HepG2 (cell line): ENCODE results near the gene CTNNBL1. TPM values are rescaled to one million over a fixed set of nuclear protein-coding genes. Genes with fewer than 3 reads are reported as not detected.

ENCODE experiments used
- AGO2 ChIP-seq: fragments of 200-400 bp; formaldehyde crosslinking; optimal IDR thresholded peaks from 2 replicates; pipeline ENCODE3; 2017; ENCODE audit warnings: mild to moderate bottlenecking, low read depth, low read length, moderate library complexity
- ATF7 ChIP-seq, 2 experiments: fragments of 450-650 bp in 1 of 2; sonication (generic) in 1 of 2; formaldehyde crosslinking in 1 of 2; IDR thresholded peaks; 2 replicates each; pipeline versions ENCODE4 v1.4.0 to v1.6.1; 2016 to 2020; ENCODE audit warnings: antibody characterized with exemption in 1 of 2, mild to moderate bottlenecking in 1 of 2, missing genetic modification reagents in 1 of 2
- CC2D1A ChIP-seq: sonication (generic); formaldehyde crosslinking; IDR thresholded peaks from 2 replicates; pipeline ENCODE4 v1.8.1; 2023; ENCODE audit warnings: mild to moderate bottlenecking, missing genetic modification reagents
- CEBPB ChIP-seq: IDR thresholded peaks from 2 replicates; pipeline ENCODE4 v1.6.1; 2011; ENCODE audit warnings: low read depth, low read length, improper control_type of control experiment, borderline replicate concordance
- EED ChIP-seq: sonication (generic); formaldehyde crosslinking; IDR thresholded peaks from 2 replicates; pipeline ENCODE4 v1.5.0; 2020; ENCODE audit warnings: mild to moderate bottlenecking, missing genetic modification reagents
- FOXC1 ChIP-seq: sonication (generic); formaldehyde crosslinking; IDR thresholded peaks from 2 replicates; pipeline ENCODE4 v1.8.0; 2022; ENCODE audit warnings: mild to moderate bottlenecking, missing genetic modification reagents, borderline replicate concordance
- GATAD2A ChIP-seq: IDR thresholded peaks from 2 replicates; pipeline ENCODE4 v1.6.1; 2016
- GZF1 ChIP-seq: sonication (generic); formaldehyde crosslinking; IDR thresholded peaks from 2 replicates; pipeline ENCODE4 v1.5.1; 2020; ENCODE audit warnings: mild to moderate bottlenecking, missing genetic modification reagents
- MEIS1 ChIP-seq: sonication (generic); formaldehyde crosslinking; IDR thresholded peaks from 2 replicates; pipeline ENCODE4 v1.9.0; 2021; ENCODE audit warnings: mild to moderate bottlenecking, missing genetic modification reagents, moderate library complexity, borderline replicate concordance
- MIXL1 ChIP-seq: IDR thresholded peaks from 2 replicates; pipeline ENCODE4 v1.6.1; 2016
- NFATC3 ChIP-seq: sonication (generic); formaldehyde crosslinking; IDR thresholded peaks from 2 replicates; pipeline ENCODE4 v1.5.1; 2020; ENCODE audit warnings: mild to moderate bottlenecking, missing genetic modification reagents
- RXRA ChIP-seq: sonication (generic); formaldehyde crosslinking; IDR thresholded peaks from 2 replicates; pipeline ENCODE4 v1.5.1; 2020; ENCODE audit warnings: missing genetic modification reagents
- SNAPC2 ChIP-seq: sonication (generic); formaldehyde crosslinking; IDR thresholded peaks from 2 replicates; pipeline ENCODE4 v1.8.1; 2022; ENCODE audit warnings: mild to moderate bottlenecking, missing genetic modification reagents
- SRSF4 ChIP-seq: fragments of 200-400 bp; formaldehyde crosslinking; IDR thresholded peaks from one replicate; pipeline ENCODE4 v1.6.1; 2018; ENCODE audit warnings: mild to moderate bottlenecking, low read depth, low read length, moderate library complexity; ENCODE audit not compliant: poor library complexity, severe bottlenecking
- TCF7 ChIP-seq: sonication (generic); IDR thresholded peaks from 2 replicates; pipeline ENCODE4 v1.6.1; 2016; ENCODE audit warnings: antibody characterized with exemption, low read depth
- YEATS2 ChIP-seq: sonication (generic); formaldehyde crosslinking; IDR thresholded peaks from 2 replicates; pipeline ENCODE4 v1.4.0; 2020; ENCODE audit warnings: missing genetic modification reagents, borderline replicate concordance
- ZNF225 ChIP-seq: sonication (generic); formaldehyde crosslinking; IDR thresholded peaks from 2 replicates; pipeline ENCODE4 v1.4.0; 2020; ENCODE audit warnings: mild to moderate bottlenecking, missing genetic modification reagents
- ZNF292 ChIP-seq: sonication (generic); formaldehyde crosslinking; IDR thresholded peaks from 2 replicates; pipeline ENCODE4 v1.8.1; 2022; ENCODE audit warnings: mild to moderate bottlenecking, low read depth, missing genetic modification reagents, borderline replicate concordance
- ZNF296 ChIP-seq: sonication (generic); formaldehyde crosslinking; conservative IDR thresholded peaks from 2 replicates; pipeline ENCODE4 v1.5.0; 2020; ENCODE audit warnings: mild to moderate bottlenecking, missing genetic modification reagents
- ZNF367 ChIP-seq: sonication (generic); formaldehyde crosslinking; IDR thresholded peaks from 2 replicates; pipeline ENCODE4 v1.4.0; 2020; ENCODE audit warnings: missing genetic modification reagents, borderline replicate concordance
- ZNF776 ChIP-seq: sonication (generic); formaldehyde crosslinking; IDR thresholded peaks from 2 replicates; pipeline ENCODE4 v1.4.0; 2020; ENCODE audit warnings: mild to moderate bottlenecking, missing genetic modification reagents
- polyA plus RNA-seq, 8 experiments: library from polyadenylated mRNA; depleted of rRNA in 3 of 8; stranded (reverse) in 7 of 8; unstranded in 1 of 8; fragments of >200 nt; fragmentation: Illumina TruSeq in 4 of 8; extraction: Trizol in 4 of 8; gene quantifications; 2 replicates each; pipeline versions ENCODE4 v1.2.1 to v1.2.3, GENCODE V29; 2011 to 2016; ENCODE audit warnings: low read depth in 4 of 8, missing spikeins in 1 of 8, mixed read lengths in 1 of 8; ENCODE audit not compliant: insufficient read depth in 1 of 8
- total RNA-seq, 5 experiments: library from RNA; depleted of rRNA; stranded (reverse); fragments of >200 nt; fragmentation: Illumina TruSeq; extraction: Trizol; gene quantifications; 2 replicates each; pipeline ENCODE4 v1.2.3, GENCODE V29; 2016; ENCODE audit warnings: low read depth in 1 of 5
- TF ChIP-seq, protein P1 (sequence below): sonication (generic); formaldehyde crosslinking; conservative IDR thresholded peaks from 2 replicates; pipeline ENCODE4 v1.8.0; 2022; ENCODE audit warnings: missing genetic modification reagents
- TF ChIP-seq, protein P2 (sequence below): sonication (generic); formaldehyde crosslinking; IDR thresholded peaks from 2 replicates; pipeline ENCODE4 v1.4.0; 2020; ENCODE audit warnings: missing genetic modification reagents
- TF ChIP-seq, protein P3 (sequence below): IDR thresholded peaks from 2 replicates; pipeline ENCODE4 v1.6.1; 2016; ENCODE audit warnings: missing compliant biosample characterization, missing genetic modification reagents, borderline replicate concordance
- TF ChIP-seq, protein P4 (sequence below): sonication (generic); formaldehyde crosslinking; IDR thresholded peaks from 2 replicates; pipeline ENCODE4 v1.8.0; 2022; ENCODE audit warnings: missing genetic modification reagents, low read depth, mild to moderate bottlenecking, borderline replicate concordance

CTNNBL1 gene
- total and polyA plus RNA-seq, 2 of the 13 experiments (the other 11 are each of a cell fraction or from before 2014, with no cell fraction given), result 49.3 to 94.6 TPM

DNA sequence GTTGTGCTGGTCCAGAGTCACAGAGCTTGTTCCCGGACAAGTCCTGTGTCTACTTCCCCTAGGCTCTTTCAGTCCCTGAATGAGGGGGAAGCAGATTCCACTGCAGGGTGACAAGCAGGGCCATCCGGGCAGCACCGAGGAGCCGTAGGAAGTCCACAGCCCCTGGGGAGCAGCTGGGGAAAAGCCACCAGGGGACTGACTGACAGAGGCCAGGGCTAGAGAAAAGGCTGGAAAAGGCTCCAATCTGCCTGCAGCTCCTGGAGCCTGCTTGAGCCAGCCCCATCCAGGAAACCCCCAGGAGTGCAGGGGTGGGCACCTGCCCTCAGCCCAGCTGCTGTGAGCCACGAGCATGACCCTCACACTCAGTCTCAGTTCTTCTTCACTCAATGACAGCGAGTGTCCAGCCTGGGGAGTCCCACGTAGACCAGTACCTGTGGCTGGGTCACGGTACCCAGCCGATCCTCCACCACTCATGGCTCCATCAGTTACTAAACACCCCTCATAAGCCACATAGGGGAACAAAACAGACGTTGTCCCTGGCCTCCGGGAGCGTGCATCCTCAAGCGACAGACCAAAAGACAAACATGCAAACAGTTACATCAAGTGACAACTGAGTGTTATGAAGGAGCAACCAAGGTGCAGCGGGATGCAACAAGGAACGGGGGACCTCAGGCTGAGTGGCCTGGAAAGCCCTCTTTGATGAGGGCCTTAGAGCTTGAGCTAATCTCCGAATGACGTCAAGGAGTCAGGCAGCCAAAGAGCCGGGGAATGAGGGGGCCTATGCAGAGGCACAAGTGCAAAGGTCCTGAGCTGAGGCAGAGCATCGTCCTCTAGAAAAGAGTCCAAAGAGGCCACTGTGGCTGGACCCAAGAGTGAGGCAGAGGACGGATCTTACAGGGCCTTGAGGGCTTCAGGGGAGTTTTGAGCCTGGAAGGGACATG is 184.3 kb downstream of the CTNNBL1 start (continued):
- TF ChIP-seq SRSF4 (no peak), MIXL1 (CRISPR knock-in tag) (no peak), TCF7 (no peak), ZNF292 (CRISPR knock-in tag) (no peak), GZF1 (no peak), ZNF225 (CRISPR knock-in tag) (no peak), EED (CRISPR knock-in tag) (0 out of 2 replicates have a peak, but pooled peaks have one; percentile 78), CC2D1A (CRISPR knock-in tag) (no peak), ZNF776 (no peak), ZNF367 (no peak), ATF7 (IDR thresholded peaks at IDR 0.05) (peak; percentile 58; the same call in 1 of the 2 replicates), ATF7 (CRISPR knock-in tag; IDR thresholded peaks at IDR 0.05) (no peak), YEATS2 (CRISPR knock-in tag) (no peak), NFATC3 (CRISPR knock-in tag) (no peak), SNAPC2 (CRISPR knock-in tag) (no peak), ZNF296 (no peak), AGO2 (peak; percentile 11), GATAD2A (CRISPR knock-in tag) (peak; percentile 51), MEIS1 (CRISPR knock-in tag) (no peak), RXRA (peak; percentile 50; the same call in 1 of the 2 replicates), CEBPB (peak; percentile 36; the same call in 1 of the 2 replicates), FOXC1 (0 out of 2 replicates have a peak, but pooled peaks have one; percentile 50)
- TF ChIP-seq, protein P1, sequence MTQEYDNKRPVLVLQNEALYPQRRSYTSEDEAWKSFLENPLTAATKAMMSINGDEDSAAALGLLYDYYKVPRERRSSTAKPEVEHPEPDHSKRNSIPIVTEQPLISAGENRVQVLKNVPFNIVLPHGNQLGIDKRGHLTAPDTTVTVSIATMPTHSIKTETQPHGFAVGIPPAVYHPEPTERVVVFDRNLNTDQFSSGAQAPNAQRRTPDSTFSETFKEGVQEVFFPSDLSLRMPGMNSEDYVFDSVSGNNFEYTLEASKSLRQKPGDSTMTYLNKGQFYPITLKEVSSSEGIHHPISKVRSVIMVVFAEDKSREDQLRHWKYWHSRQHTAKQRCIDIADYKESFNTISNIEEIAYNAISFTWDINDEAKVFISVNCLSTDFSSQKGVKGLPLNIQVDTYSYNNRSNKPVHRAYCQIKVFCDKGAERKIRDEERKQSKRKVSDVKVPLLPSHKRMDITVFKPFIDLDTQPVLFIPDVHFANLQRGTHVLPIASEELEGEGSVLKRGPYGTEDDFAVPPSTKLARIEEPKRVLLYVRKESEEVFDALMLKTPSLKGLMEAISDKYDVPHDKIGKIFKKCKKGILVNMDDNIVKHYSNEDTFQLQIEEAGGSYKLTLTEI, result no peak
- TF ChIP-seq, protein P2, sequence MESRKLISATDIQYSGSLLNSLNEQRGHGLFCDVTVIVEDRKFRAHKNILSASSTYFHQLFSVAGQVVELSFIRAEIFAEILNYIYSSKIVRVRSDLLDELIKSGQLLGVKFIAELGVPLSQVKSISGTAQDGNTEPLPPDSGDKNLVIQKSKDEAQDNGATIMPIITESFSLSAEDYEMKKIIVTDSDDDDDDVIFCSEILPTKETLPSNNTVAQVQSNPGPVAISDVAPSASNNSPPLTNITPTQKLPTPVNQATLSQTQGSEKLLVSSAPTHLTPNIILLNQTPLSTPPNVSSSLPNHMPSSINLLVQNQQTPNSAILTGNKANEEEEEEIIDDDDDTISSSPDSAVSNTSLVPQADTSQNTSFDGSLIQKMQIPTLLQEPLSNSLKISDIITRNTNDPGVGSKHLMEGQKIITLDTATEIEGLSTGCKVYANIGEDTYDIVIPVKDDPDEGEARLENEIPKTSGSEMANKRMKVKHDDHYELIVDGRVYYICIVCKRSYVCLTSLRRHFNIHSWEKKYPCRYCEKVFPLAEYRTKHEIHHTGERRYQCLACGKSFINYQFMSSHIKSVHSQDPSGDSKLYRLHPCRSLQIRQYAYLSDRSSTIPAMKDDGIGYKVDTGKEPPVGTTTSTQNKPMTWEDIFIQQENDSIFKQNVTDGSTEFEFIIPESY (CRISPR knock-in tag), result no peak
- TF ChIP-seq, protein P3, sequence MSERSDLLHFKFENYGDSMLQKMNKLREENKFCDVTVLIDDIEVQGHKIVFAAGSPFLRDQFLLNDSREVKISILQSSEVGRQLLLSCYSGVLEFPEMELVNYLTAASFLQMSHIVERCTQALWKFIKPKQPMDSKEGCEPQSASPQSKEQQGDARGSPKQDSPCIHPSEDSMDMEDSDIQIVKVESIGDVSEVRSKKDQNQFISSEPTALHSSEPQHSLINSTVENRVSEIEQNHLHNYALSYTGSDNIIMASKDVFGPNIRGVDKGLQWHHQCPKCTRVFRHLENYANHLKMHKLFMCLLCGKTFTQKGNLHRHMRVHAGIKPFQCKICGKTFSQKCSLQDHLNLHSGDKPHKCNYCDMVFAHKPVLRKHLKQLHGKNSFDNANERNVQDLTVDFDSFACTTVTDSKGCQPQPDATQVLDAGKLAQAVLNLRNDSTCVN (CRISPR knock-in tag), result peak; percentile 93
- TF ChIP-seq, protein P4, sequence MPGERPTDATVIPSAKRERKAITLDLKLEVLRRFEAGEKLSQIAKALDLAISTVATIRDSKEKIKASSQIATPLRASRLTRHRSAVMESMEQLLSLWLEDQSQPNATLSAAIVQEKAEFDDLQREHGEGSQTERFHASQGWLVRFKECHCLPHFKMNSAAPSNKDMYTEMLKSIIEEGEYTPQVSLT (CRISPR knock-in tag), result no peak
